Fibroblast of gingiva (primary cell): Measurements from ENCODE around the gene NSUN7.
"Not testable (repeated sequence)": the region's sequence is repeated elsewhere in the genome, so short reads cannot be mapped to it uniquely, and the experiment has no call there.

ENCODE experiments used
- DNase-seq: peaks from one replicate; pipeline ENCODE4 v3.0.0-alpha.2; 2011; ENCODE audit warnings: low read depth

The NSUN7 gene

GRCh38 chr4:40737879-40738278 is 11.9 kb upstream of the NSUN7 start:
- DNase-seq = no peak

- no peak for DNase-seq
Measured at GRCh38 chr4:40739347-40739746, 10.4 kb upstream of the NSUN7 start.

DNA sequence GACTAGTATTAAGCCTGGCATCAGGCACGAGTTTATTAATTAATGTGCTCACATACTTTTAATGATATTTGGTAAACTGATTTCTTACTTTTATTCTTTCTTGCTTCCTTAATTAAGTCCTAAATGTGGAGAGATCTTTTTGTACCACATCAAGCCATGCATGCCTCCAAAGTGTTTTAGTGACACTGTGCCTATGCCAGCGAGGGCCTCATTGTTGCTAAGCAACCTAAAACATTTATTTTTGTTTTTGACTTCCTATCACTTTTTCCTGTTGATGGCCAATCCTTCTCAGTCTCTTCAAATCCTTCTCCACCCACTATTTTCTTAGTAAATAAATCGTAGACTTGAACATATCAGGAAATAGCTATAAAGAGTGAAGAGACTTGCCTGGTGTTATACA is 5.5 kb upstream of the NSUN7 start:
- no peak for DNase-seq

DNA sequence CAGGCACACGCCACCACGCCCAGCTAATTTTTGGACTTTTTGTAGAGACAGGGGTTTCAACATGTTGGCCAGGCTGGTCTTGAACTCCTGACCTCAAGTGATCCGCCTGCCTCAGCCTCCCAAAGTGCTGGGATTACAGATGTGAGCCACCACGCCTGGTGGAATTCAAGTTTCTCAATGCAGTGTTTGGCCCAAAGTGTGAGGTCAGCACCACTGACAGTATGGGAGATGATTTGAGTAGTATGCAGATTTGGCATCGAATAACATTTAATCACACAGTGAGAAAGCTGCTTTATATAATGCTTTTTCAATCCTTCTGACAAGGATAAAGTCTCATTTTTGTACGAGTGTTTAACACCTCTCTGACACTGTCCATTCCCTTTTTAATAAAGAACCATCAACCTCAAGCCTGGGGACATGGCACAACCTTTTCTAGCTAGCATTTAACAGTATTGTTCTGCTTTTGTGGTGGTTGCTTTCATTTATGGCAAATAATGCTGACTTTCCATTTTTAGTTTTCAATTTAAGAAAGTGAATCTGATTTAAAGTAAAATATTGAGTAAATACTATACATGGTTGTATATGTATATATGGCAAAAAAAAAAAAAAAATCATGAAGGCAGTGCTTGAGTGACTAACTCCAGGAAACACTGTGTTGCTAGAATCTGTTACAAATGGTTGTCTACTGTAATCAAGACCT is 4.3 kb upstream of the NSUN7 start:
- DNase-seq = no peak

DNA sequence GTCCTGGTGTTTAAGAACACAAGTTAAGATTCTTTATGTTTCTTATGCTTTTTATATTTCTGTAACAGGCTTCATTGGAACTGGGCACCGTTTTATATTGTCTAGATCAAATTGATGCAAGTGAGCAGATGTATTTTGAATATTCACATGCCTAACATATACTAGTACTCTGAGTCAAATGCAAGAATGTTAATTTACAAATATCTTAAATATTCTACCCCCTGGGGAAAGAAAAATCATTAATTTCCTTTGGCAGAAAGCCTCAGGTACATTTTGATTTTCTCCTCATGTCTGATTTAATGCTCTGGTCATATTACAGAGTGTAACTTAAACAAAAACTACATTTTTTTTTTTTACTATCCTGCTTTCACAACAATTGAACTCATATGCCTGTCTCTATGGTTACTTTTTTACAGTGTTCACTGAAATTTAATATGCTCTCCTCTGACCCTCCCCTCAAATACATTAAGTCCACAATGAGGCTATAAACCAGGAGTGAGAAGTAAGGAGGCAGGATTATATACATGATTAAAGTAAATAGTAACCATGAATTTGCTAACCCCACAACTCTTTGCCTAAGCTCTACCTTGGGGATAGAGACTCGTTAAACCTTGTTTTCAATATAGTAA is 2.4 kb upstream of the NSUN7 start:
- DNase-seq = no peak

GRCh38 chr4:40750461-40751258 is 905 bp downstream of the NSUN7 start:
- DNase-seq = no peak

DNA sequence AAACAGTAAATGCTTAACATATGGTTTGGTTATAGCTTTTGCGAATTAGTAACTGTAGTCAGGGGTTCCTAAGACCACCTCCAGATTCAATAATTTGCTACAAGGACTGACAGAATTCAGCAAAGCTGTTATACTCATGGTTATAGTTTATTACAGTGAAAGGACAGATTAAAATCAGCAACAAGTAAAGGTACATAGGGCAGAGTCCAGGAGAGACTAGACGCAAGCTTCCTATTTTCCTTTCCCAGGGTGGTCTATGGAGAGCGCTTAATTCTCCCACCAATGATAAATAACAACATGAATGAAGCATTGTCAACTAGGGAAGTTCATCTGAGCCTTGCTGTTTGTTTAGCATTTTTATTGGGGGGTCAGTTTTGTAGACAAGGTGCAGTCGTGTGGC is 5.9 kb downstream of the NSUN7 start:
- DNase-seq = no peak

DNA sequence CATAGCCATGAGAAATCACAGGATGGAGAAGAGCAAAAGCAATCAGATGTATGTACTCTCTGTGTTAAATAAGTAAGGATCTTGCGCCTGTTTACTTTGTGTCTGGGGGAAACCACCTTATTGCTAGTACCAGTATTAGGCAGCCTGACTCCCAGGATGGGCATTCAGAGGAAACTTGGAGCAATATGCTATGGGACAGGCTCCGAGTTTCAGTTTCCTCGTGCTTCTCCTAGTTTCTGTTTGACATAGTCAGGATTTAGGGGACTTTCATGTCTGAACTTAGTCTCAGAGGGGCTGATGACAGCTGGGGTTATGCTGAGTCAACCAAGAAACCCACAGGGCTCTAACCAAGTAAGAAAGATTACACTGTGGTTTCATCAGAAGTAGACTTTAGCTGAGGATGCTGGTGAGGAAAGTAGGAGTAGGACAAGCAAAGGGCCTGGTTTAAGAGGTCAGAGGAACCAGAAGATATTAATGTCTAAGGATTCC is 13.5 kb downstream of the NSUN7 start:
- no peak for DNase-seq

GRCh38 chr4:40769266-40769665 is 19.5 kb downstream of the NSUN7 start:
- no peak for DNase-seq

- DNase-seq = no peak
Measured at GRCh38 chr4:40778090-40778489, 28.3 kb downstream of the NSUN7 start.

GRCh38 chr4:40782876-40783275 is 33.1 kb downstream of the NSUN7 start:
- DNase-seq = no peak

DNA sequence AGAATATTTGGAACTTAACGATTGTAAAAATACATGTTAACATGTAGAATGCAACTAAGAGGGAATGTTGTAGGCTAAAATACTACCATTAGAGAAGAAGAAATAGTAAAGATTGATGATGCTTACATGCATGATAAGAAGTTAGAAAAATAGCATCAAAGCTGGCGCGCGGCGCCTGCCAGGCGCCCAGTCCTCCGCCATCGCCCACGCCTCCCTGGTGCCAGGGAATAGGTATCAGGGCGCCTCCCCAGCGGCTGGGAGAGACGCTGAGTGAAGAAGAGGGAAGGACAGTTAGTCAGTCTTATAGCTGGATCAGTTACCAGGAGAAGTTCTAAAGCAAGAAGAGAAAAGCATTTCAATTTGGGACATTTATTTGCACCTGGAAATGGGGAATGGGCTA is 36.0 kb downstream of the NSUN7 start:
- DNase-seq = no peak

- DNase-seq = no peak
Measured at GRCh38 chr4:40788331-40788730, 38.6 kb downstream of the NSUN7 start.

DNA sequence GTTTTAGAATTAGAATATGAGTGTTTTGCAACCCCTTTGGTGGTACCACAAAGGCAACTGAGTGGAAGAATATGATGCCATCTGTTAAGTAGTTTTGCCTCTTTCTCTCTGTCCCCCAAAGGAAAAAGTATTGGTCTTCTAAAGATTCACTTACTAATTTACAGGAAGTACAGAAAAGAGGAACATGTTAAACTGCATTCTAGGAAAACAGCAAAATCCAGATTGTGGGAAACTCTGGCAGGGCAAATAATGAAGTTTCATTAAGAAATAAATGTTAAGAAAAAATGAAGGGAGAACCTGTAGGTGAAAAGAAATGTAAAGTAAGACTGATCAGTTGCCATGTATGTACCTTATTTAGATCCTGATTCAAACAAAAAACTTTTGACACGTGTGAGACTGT is 39.3 kb downstream of the NSUN7 start:
- DNase-seq = no peak

GRCh38 chr4:40789771-40790170 is 40.0 kb downstream of the NSUN7 start:
- DNase-seq = no peak

- no peak for DNase-seq
Measured at GRCh38 chr4:40800064-40800463, 50.3 kb downstream of the NSUN7 start.

DNA sequence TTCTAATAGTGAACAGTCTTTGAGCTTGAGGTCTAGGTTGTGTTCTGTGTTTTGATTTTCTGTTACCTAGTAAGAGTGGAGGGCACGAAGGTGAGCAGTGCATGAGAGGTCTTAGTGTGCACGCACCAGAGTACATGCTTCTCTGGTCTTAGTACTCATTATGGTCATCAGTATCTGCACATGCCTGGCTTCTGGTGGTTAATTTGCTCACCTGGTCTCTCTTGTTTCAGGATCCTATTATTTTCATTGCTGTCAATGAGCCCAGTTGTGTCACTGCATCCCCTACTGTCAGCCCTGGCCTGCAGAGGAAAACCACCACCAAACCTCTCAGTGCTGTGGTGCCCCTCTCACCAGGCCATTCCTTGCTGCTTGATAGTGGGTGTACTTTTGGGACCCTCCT is 54.8 kb downstream of the NSUN7 start:
- no peak for DNase-seq

DNA sequence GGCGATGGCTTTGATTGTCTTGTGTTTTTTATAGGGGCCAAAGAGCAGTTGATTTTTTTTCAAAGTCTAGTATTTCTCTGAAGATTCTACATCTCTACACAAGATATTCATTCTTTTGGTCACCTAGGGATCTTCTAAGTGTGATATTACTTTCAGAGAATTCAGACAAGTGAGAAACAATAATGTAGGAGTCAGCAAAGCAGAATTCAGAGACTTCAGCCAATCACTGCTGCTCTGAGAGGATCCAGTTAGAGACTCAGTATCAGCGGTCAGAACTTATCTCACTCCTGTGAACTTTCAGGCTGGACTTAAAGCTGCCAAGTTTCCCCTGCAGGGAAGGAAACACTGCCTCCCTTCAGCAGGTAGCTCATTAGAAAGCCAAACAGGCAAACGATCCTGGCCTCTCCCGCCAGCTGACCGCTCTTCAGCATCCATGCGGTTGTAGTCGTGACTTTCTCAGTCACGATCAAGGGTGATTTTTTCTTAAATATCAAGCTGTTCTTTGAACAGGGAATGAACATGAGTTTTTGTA is 59.2 kb downstream of the NSUN7 start:
- no peak for DNase-seq

DNA sequence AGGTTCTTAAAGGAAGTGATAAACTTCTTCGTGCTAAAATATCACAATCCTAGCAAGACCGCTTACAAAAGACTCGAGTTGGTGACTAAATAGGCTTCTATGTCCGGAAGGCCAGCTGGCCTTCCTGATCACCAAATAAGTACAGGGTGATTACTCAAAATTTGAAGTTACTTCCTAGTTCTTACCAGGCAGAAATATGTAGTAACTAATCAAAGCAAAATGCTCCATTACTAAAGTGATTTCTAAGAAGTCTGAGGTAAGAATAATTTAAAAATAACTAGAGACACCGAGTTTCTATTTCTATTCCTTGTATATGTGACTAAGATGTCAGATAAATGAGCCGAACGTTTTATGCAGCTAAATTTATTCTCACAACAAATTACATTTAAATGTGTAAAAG is 62.2 kb downstream of the NSUN7 start:
- peak; percentile 6 for DNase-seq

GRCh38 chr4:40812386-40812785 is 62.6 kb downstream of the NSUN7 start:
- DNase-seq = peak; percentile 70

DNA sequence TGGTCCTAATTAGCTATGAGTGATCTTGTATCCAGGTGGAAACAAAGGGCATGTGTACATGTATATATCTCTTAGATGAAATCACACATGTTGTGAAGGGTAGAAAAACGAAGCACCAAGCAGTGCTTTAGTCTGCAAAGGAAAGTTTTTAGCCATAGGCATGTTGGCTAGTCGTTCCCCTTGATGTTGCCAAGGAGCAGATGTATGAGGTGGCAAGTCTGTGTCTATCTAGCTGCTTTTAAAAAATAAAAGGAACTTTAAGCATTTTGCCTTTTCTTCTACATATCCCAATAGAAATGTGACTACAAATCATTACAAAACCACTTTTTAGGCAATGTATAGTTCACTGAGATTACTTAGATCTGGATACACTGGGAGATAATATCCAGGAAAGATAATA is 63.1 kb downstream of the NSUN7 start:
- DNase-seq = no peak

DNA sequence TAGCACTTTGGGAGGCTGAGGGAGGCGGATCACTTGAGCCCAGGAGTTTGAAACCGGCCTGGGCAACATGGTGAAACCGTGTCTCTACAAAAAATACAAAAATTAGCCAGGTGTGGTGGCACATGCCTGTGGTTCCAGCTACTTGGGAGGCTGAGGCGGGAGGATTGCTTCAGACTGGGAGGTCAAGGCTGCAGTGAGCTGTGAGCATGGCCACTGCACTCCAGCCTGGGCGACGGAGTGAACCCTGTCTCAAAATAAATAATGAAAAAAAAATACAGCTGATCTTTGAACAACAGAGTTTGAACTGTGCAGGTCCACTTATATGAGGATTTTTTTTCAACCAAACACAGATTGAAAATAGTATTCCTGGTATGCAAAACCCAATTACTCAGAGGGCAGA is 67.4 kb downstream of the NSUN7 start:
- not testable (repeated sequence) for DNase-seq

DNA sequence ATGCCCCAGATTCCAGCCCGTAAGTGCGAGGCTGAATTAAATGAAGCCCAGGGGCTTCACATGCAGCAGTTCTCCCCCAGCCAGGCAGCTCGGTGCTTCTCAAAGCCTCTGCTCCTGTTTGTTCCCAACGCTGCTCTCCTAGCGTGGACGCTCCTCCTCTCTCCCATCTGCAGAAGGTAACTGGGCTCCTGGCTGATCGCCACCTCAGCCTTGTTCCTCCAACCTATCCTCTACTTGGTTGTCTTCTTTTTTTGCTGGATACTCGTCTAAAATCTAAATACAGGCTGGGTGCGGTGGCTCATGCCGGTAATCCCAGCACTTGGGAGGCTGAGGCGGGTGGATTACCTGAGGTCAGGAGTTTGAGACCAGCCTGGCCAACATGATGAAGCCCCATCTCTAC is 70.3 kb downstream of the NSUN7 start:
- DNase-seq = no peak
